ENCODE data around the gene CIC. TPM values are rescaled to one million over a fixed set of nuclear protein-coding genes. Genes with fewer than 3 reads are reported as not detected.

The CIC gene
- total and polyA plus RNA-seq, 2 of the 13 experiments (the other 11 are each of a cell fraction or from before 2014, with no cell fraction given), result 5.9 to 8.0 TPM

GRCh38 chr19:42283188-42284065, 14.4 kb downstream of the CIC start:
- Histone ChIP-seq H2AFZ (ENCODE audit: low read length) (no peak overlapping the region), H3K27me3 (ENCODE audit: control insufficient read depth in 1 of 2, insufficient read depth in 2 of 2, low read length in 2 of 2) (no peaks in the 10 kb centered on the region; a peak in 1 of 5 replicates), H3K36me3 (replicated peaks in 1 of 2; ENCODE audit: control insufficient read depth in 1 of 2, insufficient read depth in 2 of 2, low read length in 2 of 2) (peaks cover 10 to 19% of the 10 kb centered on the region in 2 experiments; a peak in 4 of 5 replicates), H3K9me3 (ENCODE audit: low read length) (no peaks in the 10 kb centered on the region), H3K79me2 (ENCODE audit: insufficient read depth, low read length) (peaks cover 29% of the 10 kb centered on the region), H3K27ac (ENCODE audit: extremely low read length, insufficient read depth, low read length) (peak overlapping the region; percentile 70), H3K4me2 (ENCODE audit: low read depth, low read length) (peak overlapping the region; percentile 86), H4K20me1 (ENCODE audit: insufficient read depth, low read length) (peaks cover 11% of the 10 kb centered on the region; the same call in 1 of the 2 replicates), H3K9ac (ENCODE audit: insufficient read depth, low read depth, low read length) (peak overlapping the region; percentile 73), H3K4me1 (ENCODE audit: insufficient read depth, low read length) (peaks cover 54% of the 10 kb centered on the region), H3K4me3 (replicated peaks in 1 of 3; ENCODE audit: insufficient read depth in 1 of 3, low read depth in 2 of 3, low read length in 3 of 3) (peak overlapping the region; percentile 58 to 82 (median 76); a peak in 5 of 6 replicates)
- FAIRE-seq (peak; percentile 43), DNase-seq (ENCODE audit: low spot score) (peak; percentile 83), ATAC-seq (peak; percentile 52)
- ChIA-PET POLR2A (interaction anchor here (0.5 to 7.4 kb wide), 3 partner anchors 19 to 38 kb away, joined by 3 to 117 read pairs (median 14); partner anchors contain the start of genes ERF, GSK3A, PAFAH1B3 and PRR19), CTCF (ENCODE audit: low intra/inter-chr PET ratio, low total read pairs) (no interaction called here)
- BruUV-seq (replicated peaks), result TSS peak; percentile 69
- in situ Hi-C loops (cut with HindIII; ENCODE audit: extremely low pct_ligation_motif_present, low pct_unique_long_range_greater_than_20kb) (no loop called here), intact Hi-C loops (cut with micrococcal nuclease; ENCODE audit: unreplicated experiment) (loop anchor here (2.0 kb wide), 1 partner anchor 39 kb away; no protein-coding TSS in a partner anchor)
- 27% methylated on average over 14 of the region's 74 CpGs for WGBS (ENCODE audit: low lambda C conversion rate)
- 0 out of 2 replicates have a peak, but pooled peaks have one; percentile 35 for TF ChIP-seq MYC (CRISPR knock-in tag; IDR thresholded peaks at IDR 0.05; ENCODE audit: borderline replicate concordance)
- TF ChIP-seq IKZF4 (CRISPR knock-in tag; IDR thresholded peaks at IDR 0.05; ENCODE audit: borderline replicate concordance, low read depth, not compliant biosample characterization), result no peak
- TF ChIP-seq DRAP1 (CRISPR knock-in tag; IDR thresholded peaks at IDR 0.05), result no peak
- TF ChIP-seq FOXA1 (IDR thresholded peaks at IDR 0.05), result no peak
- no peak for TF ChIP-seq FOXA1 (CRISPR knock-in tag; IDR thresholded peaks at IDR 0.05)
- TF ChIP-seq ZNF30 (CRISPR knock-in tag; IDR thresholded peaks at IDR 0.05), result no peak
- no peak for TF ChIP-seq WIZ (CRISPR knock-in tag; IDR thresholded peaks at IDR 0.05)
- TF ChIP-seq NCOR1 (IDR thresholded peaks at IDR 0.05; ENCODE audit: borderline replicate concordance, low read length), result no peak
- peak; percentile 38 for TF ChIP-seq PAXIP1 (CRISPR knock-in tag; conservative IDR thresholded peaks at IDR 0.05)
- no peak for TF ChIP-seq CBX2 (IDR thresholded peaks at IDR 0.05; ENCODE audit: low read depth, low read length)
- TF ChIP-seq CBX2 (CRISPR knock-in tag; IDR thresholded peaks at IDR 0.05; ENCODE audit: low read depth), result no peak
- no peak for TF ChIP-seq GFI1 (CRISPR knock-in tag; IDR thresholded peaks at IDR 0.05; ENCODE audit: borderline replicate concordance)
- no peak for TF ChIP-seq HNRNPK (IDR thresholded peaks at IDR 0.05; ENCODE audit: low read depth, low read length, poor library complexity, severe bottlenecking)
- no peak for TF ChIP-seq RXRA (CRISPR knock-in tag; IDR thresholded peaks at IDR 0.05)
- no peak for TF ChIP-seq ZBTB10 (CRISPR knock-in tag; IDR thresholded peaks at IDR 0.05; ENCODE audit: borderline replicate concordance)
- TF ChIP-seq TBL1XR1 (IDR thresholded peaks at IDR 0.05; ENCODE audit: borderline replicate concordance, low read length, partially characterized antibody), result no peak
- no peak for TF ChIP-seq RARA (CRISPR knock-in tag; IDR thresholded peaks at IDR 0.05)
